Stimulated activated naive CD8-positive, alpha-beta T cell treated with anti-CD3 and anti-CD28 coated beads, Interleukin-15, Interleukin-2, amounts not matched to agents 100 ng/mL and 50 ng/mL, for 24 hours (primary cell): ENCODE measurements around the gene AAMP.

Experiments used
- H3K27ac Mint-ChIP-seq: one replicate; pipeline ENCODE4 v1.8.0; 2021; ENCODE audit warnings: mild to moderate bottlenecking, mixed read lengths
- H3K27me3 Mint-ChIP-seq: one replicate; pipeline ENCODE4 v1.8.0; 2021; ENCODE audit warnings: mixed read lengths
- H3K36me3 Mint-ChIP-seq: one replicate; pipeline ENCODE4 v1.8.0; 2021; ENCODE audit warnings: low read depth, mixed read lengths
- H3K4me1 Mint-ChIP-seq: one replicate; pipeline ENCODE4 v1.8.0; 2021; ENCODE audit warnings: low read depth, mixed read lengths
- H3K4me3 Mint-ChIP-seq: one replicate; pipeline ENCODE4 v1.8.0; 2021; ENCODE audit warnings: mild to moderate bottlenecking, mixed read lengths
- H3K9me3 Mint-ChIP-seq: one replicate; pipeline ENCODE4 v1.8.0; 2021; ENCODE audit warnings: mixed read lengths

The AAMP gene

DNA sequence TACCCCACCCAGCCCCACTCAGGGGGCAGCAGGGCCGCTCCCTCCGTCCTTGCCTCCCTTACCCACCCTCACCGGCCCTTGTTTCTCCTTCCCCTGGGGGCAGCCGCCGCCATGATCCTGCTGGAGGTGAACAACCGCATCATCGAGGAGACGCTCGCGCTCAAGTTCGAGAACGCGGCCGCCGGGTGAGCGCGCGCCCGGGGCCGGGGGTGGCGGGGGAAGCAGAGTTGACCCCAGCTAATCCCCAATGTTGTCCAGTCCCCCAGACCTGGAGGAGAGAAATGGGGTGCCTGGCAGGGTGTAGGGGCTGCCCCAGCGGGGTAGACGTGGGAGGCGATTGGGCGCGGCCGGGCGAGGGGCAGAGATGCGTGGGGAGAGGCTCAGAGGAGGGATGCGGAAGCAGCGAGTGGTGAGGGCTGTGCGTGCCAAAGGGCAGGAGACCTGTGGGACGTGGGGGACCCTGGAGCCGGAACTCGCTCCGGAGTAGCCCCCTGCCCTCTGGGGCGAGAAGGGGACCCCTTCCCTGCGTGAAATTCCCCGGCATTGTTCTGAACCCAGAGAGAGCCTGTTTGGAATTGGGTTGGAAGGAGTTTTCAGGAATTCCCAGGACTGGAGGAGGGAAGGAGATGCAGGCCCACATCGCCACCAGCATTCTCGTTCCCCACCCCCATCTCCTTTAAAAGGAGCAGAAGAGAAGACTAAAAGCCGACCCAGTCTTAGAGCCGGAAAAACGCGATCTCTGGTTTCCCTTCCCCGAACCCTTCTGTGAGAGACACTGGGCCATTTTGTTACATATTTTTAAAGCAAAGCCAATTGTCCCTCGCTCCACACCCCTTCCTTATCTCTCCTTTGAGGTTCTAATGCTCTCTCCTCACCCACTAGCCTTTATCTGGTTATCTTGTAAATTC lies 52.3 kb downstream of the AAMP start:
- Mint-ChIP-seq H3K9me3 (no peaks in the 10 kb centered on the region), H3K27ac (peak overlapping the region; percentile 93), H3K4me1 (peaks cover 55% of the 10 kb centered on the region), H3K4me3 (peak overlapping the region; percentile 97), H3K27me3 (no peaks in the 10 kb centered on the region), H3K36me3 (peaks cover 46% of the 10 kb centered on the region)

- Mint-ChIP-seq H3K27ac (peak within 1 kb of the TSS; percentile 93), H3K9me3 (no peaks in the 10 kb centered on the region), H3K4me1 (peaks cover 47% of the 10 kb centered on the region), H3K36me3 (peaks cover 39% of the 10 kb centered on the region), H3K27me3 (no peaks in the 10 kb centered on the region), H3K4me3 (peak within 1 kb of the TSS; percentile 97)
Observed at GRCh38 chr2:218216674-218217359, 53.1 kb downstream of the AAMP start, which contains the start of gene ARPC2. TSS of gene ARPC2 (plus strand) at chr2:218217189. CDS start at chr2:218217471, 282 bp downstream.

DNA sequence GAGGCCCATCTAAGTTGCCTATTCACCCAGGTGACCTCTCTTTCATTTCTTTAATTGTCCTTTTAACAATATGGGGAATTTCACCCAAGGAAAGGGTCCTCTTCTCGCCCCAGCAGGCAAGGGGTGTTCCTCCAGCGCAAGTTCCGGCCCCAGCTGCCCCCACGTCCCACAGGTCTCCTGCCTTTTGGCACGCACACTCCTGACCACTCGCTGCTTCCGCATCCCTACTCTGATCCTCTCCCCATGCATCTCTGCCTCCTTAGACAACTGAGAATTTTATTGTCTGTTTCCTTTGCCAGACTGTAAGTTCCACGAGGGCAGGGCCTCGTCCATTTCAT lies 53.6 kb downstream of the AAMP start:
- peaks cover 34% of the 10 kb centered on the region for H3K36me3 Mint-ChIP-seq
- H3K9me3 Mint-ChIP-seq: no peaks in the 10 kb centered on the region
- peak overlapping the region; percentile 93 for H3K27ac Mint-ChIP-seq
- peaks cover 42% of the 10 kb centered on the region for H3K4me1 Mint-ChIP-seq
- peak overlapping the region; percentile 97 for H3K4me3 Mint-ChIP-seq
- no peaks in the 10 kb centered on the region for H3K27me3 Mint-ChIP-seq
